ENCODE measurements around the gene MUC5B.

Gene MUC5B

GRCh38 chr11:1230456-1231395 is 7.9 kb downstream of the MUC5B start:
- DNase-seq (ENCODE audit: low read depth in 1 of 2, low spot score in 1 of 2), result no peak

- DNase-seq (ENCODE audit: low read depth in 1 of 2, low spot score in 1 of 2), result no peak
Observed at GRCh38 chr11:1231396-1232020, 8.6 kb downstream of the MUC5B start.

GRCh38 chr11:1232021-1232882 is 9.4 kb downstream of the MUC5B start:
- no peak for DNase-seq (ENCODE audit: low read depth in 1 of 2, low spot score in 1 of 2)

- no peak for DNase-seq (ENCODE audit: low read depth in 1 of 2, low spot score in 1 of 2)
Observed at GRCh38 chr11:1232883-1233321, 10.0 kb downstream of the MUC5B start.

- no peak for DNase-seq (ENCODE audit: low read depth in 1 of 2, low spot score in 1 of 2)
Observed at GRCh38 chr11:1233351-1234053, 10.6 kb downstream of the MUC5B start.

- DNase-seq (ENCODE audit: low read depth in 1 of 2, low spot score in 1 of 2), result no peak
Observed at GRCh38 chr11:1234054-1234720, 11.3 kb downstream of the MUC5B start.

GRCh38 chr11:1234771-1235305 is 12.0 kb downstream of the MUC5B start:
- DNase-seq (ENCODE audit: low read depth in 1 of 2, low spot score in 1 of 2), result no peak

GRCh38 chr11:1235306-1235900 is 12.5 kb downstream of the MUC5B start:
- DNase-seq (ENCODE audit: low read depth in 1 of 2, low spot score in 1 of 2), result no peak

GRCh38 chr11:1235901-1236315 is 13.0 kb downstream of the MUC5B start:
- DNase-seq (ENCODE audit: low read depth in 1 of 2, low spot score in 1 of 2), result no peak

GRCh38 chr11:1236316-1237127 is 13.7 kb downstream of the MUC5B start:
- no peak for DNase-seq (ENCODE audit: low read depth in 1 of 2, low spot score in 1 of 2)

GRCh38 chr11:1237128-1237580 is 14.3 kb downstream of the MUC5B start:
- no peak for DNase-seq (ENCODE audit: low read depth in 1 of 2, low spot score in 1 of 2)

- DNase-seq (ENCODE audit: low read depth in 1 of 2, low spot score in 1 of 2), result no peak
Observed at GRCh38 chr11:1237851-1238250, 15.0 kb downstream of the MUC5B start.

- no peak for DNase-seq (ENCODE audit: low read depth in 1 of 2, low spot score in 1 of 2)
Observed at GRCh38 chr11:1238767-1239595, 16.1 kb downstream of the MUC5B start.

- DNase-seq (ENCODE audit: low read depth in 1 of 2, low spot score in 1 of 2), result no peak
Observed at GRCh38 chr11:1239596-1240205, 16.8 kb downstream of the MUC5B start.

GRCh38 chr11:1240771-1241170 is 17.9 kb downstream of the MUC5B start:
- no peak for DNase-seq (ENCODE audit: low read depth in 1 of 2, low spot score in 1 of 2)

- no peak for DNase-seq (ENCODE audit: low read depth in 1 of 2, low spot score in 1 of 2)
Observed at GRCh38 chr11:1241706-1242105, 18.8 kb downstream of the MUC5B start.

GRCh38 chr11:1242289-1242688 is 19.4 kb downstream of the MUC5B start:
- DNase-seq (ENCODE audit: low read depth in 1 of 2, low spot score in 1 of 2), result no peak

All from activated CD4-positive, alpha-beta T cell treated with anti-CD3 and anti-CD28 coated beads, Interleukin-2, amount 50 U/mL, for 24 hours (primary cell).